Caki2 (cell line): ENCODE data around the gene NUB1. TPM values are rescaled to one million over a fixed set of nuclear protein-coding genes. Genes with fewer than 3 reads are reported as not detected.
"Not testable (repeated sequence)": the region's sequence is repeated elsewhere in the genome, so short reads cannot be mapped to it uniquely, and the experiment has no call there.

ENCODE experiments used
- DNase-seq: peaks from one replicate; pipeline ENCODE4 v3.0.0-alpha.2; 2015; ENCODE audit warnings: low read depth
- in situ Hi-C: cut with HindIII; loops from 2 replicates; pipeline ENCODE4 v1.10.0; 2016; ENCODE audit warnings: low sequenced_read_pairs, low pct_unique_long_range_greater_than_20kb, mixed read lengths
- total RNA-seq: library from RNA; depleted of rRNA; stranded (reverse); fragments of >200 nt; shearing (Covaris generic); gene quantifications from 2 replicates; pipeline ENCODE4 v1.2.3, GENCODE V29; 2014; ENCODE audit warnings: low replicate concordance; rRNA removed

The NUB1 gene
- 33.4 and 34.6 TPM in 2 replicates for total RNA-seq

GRCh38 chr7:151341357-151342101 lies at the start of gene NUB1:
TSS of gene NUB1 (plus strand) at chr7:151341812. CDS start at chr7:151345350, 3,538 bp downstream.
- DNase-seq: peak; percentile 84
- in situ Hi-C loops: no loop called here

- no peak for DNase-seq
- in situ Hi-C loops: no loop called here
These were observed 48.8 kb upstream of the NUB1 start for GRCh38 chr7:151292850-151293249.

GRCh38 chr7:151296202-151296992 lies 45.2 kb upstream of the NUB1 start:
- in situ Hi-C loops: no loop called here
- DNase-seq: no peak

- no peak for DNase-seq
- in situ Hi-C loops: no loop called here
These were observed 42.8 kb upstream of the NUB1 start for GRCh38 chr7:151298765-151299164.

GRCh38 chr7:151299530-151299929 lies 42.1 kb upstream of the NUB1 start:
- no peak for DNase-seq
- in situ Hi-C loops: no loop called here

- in situ Hi-C loops: no loop called here
- DNase-seq: no peak
These were observed 41.5 kb upstream of the NUB1 start for GRCh38 chr7:151299940-151300645.

- DNase-seq: no peak
- in situ Hi-C loops: no loop called here
These were observed 39.8 kb upstream of the NUB1 start for GRCh38 chr7:151301471-151302462.

GRCh38 chr7:151304251-151304650 lies 37.4 kb upstream of the NUB1 start:
- in situ Hi-C loops, DNase-seq: not testable (repeated sequence)

GRCh38 chr7:151304856-151305255 lies 36.8 kb upstream of the NUB1 start:
- in situ Hi-C loops: no loop called here
- no peak for DNase-seq

GRCh38 chr7:151306374-151306773 lies 35.2 kb upstream of the NUB1 start:
- in situ Hi-C loops: no loop called here

GRCh38 chr7:151306860-151307259 lies 34.8 kb upstream of the NUB1 start:
- DNase-seq: no peak
- in situ Hi-C loops: no loop called here

More at GRCh38 chr7:151306374-151306773, 35.2 kb upstream of the NUB1 start:
- no peak for DNase-seq

- in situ Hi-C loops: no loop called here
- no peak for DNase-seq
These were observed 34.1 kb upstream of the NUB1 start for GRCh38 chr7:151307536-151307935.

- in situ Hi-C loops: no loop called here
- DNase-seq: no peak
These were observed 33.4 kb upstream of the NUB1 start for GRCh38 chr7:151308256-151308655.

GRCh38 chr7:151308791-151309190 lies 32.8 kb upstream of the NUB1 start:
- DNase-seq: no peak

GRCh38 chr7:151309311-151309710 lies 32.3 kb upstream of the NUB1 start:
- no peak for DNase-seq
- in situ Hi-C loops: no loop called here

More at GRCh38 chr7:151308791-151309190, 32.8 kb upstream of the NUB1 start:
- in situ Hi-C loops: no loop called here

- DNase-seq: peak; percentile 45
- in situ Hi-C loops: no loop called here
These were observed 31.0 kb upstream of the NUB1 start for GRCh38 chr7:151310578-151310977.

GRCh38 chr7:151311294-151311864 lies 30.2 kb upstream of the NUB1 start:
- no peak for DNase-seq
- in situ Hi-C loops: no loop called here
